Stimulated activated CD4-positive, alpha-beta T cell treated with anti-CD3 and anti-CD28 coated beads, TNF-alpha, amount 100 ng/mL, for 24 hours (primary cell): Measurements from ENCODE around the gene NELL1.

Source experiments
- DNase-seq, 3 experiments: peaks; one replicate each; pipeline ENCODE4 v3.0.0-alpha.2; 2020; ENCODE audit warnings: low read depth in 3 of 3

Gene NELL1

DNA sequence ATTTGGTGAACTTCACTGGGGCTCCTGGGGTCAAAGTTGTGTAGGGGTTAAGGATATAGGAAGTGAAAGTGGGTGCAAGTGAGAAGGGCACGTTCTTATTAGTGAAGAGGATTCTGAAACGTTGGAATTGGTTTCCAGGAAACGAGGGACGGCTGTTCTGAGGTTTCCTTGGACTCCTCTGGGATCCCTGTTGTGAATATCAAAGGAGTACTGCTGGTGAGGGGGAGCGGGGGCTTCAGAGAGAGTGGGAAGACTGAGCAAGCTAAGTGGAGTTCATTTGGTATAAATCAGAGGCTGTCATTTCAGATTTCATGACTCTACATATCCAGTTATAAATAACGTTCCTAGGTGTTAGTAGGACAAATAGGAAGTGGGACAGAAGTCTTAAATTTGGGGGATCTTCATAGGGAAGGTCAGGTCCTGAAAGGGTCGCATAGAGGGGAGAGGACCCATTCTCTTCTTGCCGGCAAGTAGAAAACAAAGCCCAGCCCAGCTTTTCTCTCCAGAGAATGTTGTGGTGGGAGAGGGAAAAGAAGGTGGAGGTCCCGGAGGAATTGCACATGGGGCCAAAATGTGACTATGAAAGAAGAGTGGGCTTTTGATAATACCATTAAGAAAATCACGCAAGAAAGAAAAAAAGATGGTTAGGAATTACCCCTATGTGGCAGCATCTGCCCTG lies 1.1 kb upstream of the NELL1 start:
- no peak for DNase-seq

DNA sequence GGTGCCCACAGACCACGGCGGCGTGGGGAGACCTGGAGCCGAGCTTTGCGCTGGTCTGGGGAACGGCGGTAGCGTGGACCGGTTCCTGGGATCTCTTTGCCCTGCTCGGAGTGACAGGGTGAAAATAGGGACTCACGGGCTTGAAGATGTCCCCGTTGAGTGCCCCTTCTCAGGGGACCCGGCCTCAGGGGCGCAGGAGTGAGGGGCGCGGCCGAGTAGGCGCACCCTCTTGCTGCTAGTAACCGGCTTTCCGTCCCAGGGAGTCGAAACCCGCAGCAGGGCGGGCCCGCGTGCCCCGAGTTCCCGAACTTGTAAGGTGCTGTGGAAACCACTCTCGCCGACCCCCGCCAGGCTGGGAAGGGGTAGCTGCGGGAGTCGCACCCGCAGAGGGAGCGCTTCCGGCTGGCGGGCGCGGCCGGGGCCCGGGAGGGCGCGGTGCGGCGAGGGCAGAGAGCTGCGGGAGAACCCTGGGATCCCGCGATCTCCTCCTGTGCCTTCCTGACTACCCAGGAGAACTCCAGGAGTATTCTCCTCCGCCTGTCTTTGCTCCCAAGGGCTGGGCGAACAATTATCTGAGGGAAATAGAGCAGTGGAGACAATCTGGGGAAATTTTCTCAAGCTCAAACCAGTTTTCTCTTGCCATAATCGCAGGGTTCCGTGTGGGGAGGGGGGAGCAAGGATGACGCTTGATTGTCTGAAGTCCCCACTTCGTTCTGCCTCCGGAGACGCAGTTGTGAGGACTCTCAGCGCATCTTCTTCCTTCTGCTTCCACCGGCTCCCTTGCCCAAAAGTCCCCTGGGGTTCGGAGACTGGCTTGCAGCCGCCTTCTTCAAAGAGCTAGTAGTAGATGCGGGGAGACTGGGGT lies 666 bp downstream of the NELL1 start:
- DNase-seq, result no peak

DNA sequence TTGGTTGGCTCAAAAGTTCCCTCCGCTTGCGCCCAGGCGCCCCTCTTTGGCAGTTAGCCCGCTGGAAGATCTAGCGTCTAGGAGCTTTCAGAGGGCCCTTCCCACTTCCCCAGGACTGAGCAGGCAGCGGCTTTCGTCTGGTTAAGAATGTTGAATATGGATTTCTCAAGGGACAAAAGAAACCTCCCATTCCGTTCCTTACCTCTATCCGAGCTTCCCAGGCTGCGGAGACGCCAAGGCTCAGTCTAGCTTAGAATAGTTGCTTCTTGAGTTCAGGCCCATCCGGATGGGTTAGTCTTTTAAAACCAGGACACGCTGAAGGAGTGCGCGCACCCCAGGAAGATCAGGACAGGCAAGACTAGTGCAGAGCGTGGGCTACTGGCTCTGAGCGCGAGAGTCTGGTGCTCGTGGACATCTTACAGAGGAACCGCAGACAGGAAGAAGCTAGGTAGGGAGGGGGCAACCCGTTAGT lies 1.6 kb downstream of the NELL1 start:
- DNase-seq, result no peak

DNA sequence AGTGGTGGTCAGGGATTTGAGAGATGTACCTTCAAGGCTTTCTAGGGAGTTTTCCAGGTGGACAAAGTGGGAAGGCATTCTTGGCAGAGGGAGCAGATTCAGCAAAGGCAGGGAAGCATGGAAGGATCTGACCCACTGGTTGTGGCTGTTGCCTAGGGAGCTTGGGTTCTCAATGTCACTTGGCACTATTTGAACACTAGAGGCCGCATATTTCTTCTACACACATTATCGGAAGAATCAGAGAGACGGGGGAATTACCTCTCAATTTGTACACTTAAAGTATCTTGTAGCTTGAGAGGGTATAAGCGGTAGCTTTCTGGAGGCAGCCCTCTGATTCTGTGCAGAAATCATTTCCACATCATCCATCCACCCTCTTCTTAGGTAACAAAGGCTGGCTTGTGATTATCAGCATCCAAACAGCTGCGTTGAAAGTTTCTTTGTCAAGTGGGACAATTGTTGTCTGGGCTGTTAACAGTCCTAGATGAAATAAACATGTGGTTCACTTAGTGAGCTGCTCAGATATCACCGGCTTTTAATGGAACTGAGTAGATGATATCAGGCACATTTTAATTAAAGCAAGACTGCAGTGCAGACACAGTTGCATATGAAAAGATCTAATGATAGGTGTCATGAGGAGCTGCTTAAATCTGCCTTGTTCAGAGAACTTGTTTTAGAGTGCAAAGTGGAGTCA lies 2.6 kb downstream of the NELL1 start:
- no peak for DNase-seq

DNA sequence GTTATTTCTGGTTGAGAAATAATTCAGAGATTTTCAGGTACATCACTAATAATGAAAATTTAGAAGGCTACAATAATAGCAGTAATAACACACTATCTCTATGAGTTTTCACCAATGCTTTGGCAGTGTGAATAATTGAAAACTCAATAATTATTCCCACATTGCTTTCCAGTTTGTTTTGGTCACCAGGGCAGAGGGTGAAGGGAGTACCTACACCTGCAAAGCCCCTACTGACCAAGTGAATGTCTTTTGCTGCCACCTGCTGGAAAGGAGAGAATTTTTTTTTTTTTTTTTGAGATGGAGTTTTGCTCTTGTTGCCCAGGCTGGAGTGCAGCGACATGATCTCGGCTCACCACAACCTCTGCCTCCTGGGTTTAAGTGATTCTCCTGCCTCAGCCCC lies 3.2 kb downstream of the NELL1 start:
- DNase-seq, result no peak

DNA sequence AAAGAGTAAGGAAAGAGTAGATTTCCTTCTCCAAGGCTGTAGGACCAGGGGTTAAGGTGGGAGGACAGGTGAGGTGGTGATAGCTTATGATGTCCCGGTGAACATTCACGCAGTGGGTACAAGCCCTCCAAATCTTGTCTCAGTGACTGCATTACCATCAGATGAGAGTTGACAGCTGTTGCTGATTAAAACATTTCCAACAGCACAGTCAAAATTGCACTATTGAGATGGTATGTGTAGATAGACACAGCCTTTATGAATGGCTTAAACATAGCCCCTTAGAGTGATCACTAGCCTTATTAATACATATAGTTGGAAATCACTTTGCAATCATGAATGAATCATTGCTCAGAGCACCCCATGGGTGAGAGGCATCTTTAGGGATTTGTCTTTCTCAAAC lies 7.3 kb downstream of the NELL1 start:
- no peak for DNase-seq

DNA sequence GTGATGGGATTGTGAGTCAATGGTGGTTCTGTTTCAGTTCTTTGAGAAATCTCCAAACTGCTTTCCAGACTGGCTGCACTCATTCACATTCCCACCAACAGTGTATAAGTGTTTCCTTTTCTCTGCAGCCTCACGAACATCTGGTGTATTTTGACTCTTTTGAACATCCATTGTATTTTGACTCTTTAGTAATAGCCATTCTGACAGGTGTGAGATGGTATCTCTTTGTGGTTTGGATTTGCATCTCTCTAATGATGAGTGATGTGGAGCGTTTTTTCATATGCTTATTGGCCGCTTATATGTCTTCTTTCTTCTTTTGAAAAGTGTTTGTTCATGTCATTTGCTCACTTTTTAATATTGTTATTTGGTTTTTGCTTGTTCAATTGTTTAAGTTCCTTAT lies 19.4 kb downstream of the NELL1 start:
- no peak for DNase-seq

DNA sequence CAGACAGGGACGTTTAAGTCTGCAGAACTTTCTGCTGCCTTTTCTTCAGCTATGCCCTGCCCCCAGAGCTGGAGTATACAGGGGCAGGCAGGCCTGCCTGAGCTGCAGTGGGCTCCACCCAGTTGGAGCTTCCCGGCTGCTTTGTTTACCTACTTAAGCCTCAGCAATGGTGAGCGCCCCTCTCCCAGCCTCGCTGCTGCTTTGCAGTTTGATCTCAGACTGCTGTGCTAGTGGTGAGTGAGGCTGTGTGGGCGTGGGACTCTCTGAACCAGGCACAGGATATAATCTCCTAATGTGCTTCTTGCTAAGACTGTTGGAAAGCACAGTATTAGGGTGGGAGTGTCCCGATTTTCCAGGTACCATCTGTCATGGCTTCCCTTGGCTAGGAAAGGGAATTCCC lies 38.5 kb downstream of the NELL1 start:
- no peak for DNase-seq

DNA sequence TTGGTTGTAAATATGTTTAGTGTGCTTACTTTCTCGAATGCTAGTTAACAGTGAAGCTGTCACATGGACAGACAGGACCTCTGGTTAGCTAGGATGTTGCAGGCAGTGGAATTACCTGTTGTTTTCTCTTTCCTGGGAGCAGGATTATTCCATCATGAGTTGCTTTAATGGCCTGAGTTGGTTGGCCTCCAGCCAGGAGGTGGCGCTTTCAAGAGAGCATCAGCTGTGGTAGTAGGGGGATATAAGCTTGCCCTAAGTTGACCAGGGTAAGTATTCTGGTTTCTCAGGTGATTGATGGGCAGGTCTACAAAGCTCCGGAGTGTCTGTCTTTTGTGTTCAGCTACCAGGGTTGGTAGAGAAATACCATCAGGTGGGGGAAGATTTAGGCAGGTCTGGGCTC lies 43.5 kb downstream of the NELL1 start:
- DNase-seq, result no peak

DNA sequence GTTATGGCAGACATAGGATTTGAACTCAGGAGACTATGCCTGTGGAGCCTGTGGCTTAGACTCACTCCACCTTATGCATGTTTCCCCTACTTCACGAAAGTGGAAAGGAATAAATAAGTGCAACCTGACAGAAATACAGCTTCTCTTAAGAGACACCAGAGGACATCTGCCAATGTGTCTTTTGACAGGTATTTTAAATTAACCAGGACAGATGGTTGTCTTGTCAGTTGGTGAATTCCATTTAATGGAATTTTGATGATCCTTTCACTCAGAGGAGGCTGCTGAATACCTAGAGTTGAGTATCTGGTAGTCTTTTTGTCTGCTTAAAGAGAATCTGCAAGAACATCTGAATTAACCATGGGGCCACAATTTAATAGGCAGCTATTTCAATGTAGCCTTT lies 46.1 kb downstream of the NELL1 start:
- DNase-seq, result no peak

DNA sequence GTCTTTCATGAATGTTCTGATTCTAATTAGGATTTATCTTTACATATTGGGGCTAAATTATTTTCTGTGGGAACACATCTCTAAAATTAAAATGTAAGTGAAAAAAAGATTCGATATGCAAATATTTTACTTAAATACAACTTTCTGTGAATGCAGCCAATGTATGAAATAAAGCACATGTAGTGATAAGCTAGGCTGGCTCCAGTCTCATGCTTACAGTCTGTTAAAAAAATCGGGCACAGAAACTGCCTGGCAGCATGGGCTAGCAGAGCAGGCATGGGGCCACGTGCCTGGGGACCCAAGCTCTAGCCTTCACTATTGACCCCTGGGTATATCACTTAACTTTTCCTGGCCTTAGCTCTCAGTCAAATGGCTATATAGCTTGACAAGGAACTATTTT lies 46.5 kb downstream of the NELL1 start:
- DNase-seq, result no peak

DNA sequence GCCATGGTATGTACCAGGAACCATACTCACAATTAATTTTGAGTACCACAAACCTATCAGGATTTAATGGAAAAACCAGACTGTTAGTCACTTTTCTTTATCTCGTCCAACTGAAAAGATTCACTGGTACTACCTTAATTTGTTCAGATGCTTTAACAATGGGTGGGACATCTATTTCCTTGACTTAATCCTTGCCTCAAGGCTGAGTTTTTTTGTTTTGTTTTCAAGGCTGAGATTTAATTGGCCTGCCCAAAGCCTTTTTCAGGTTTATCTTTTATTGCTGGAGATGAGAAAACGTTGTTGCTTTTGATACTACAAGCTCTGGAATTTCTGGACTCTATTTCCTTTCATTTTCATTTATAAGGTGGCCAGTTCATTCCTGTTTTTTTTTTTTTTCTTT lies 50.4 kb downstream of the NELL1 start:
- DNase-seq, result no peak

DNA sequence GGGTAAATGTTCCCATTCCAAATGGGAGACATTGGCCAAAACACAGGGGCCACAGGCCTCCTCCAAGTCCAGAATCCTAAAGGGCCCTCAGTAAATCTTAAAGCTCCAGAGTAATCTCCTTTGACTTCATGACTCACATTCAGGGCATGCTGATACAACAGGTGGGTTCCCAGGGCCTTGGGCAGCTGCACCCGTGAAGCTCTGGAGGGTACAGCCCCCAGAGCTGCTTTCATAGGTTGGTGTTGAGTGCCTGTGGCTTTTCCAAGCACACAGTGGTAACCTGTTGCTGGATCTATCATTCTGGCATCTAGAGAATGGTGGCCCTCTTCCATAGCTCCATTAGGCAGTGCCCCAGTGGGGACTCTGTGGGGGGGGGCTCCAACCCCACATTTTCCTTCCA lies 54.0 kb downstream of the NELL1 start:
- no peak for DNase-seq

DNA sequence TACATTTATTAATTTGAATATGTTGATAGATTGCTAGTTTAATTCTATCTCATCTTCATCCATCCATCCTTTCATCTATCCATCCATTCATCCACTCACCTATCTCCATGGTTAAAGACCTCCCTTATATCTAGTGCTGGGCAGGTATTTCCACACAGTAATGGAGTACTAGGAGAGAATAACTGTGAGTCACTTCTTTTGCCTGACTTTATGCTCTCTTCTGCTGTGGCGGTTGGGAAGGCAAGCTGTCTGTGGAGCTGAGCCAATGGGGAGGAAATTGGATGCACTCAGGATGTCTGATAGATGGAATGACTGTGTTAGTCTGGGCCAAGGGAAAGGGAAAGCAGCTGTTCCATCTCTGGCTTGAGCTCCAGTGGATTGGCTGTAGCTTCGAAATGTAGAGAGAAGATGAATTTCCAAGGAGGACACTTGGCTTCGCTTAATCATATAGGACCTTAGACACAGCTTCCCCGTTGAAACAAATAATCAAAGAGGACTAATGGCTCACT lies 60.3 kb downstream of the NELL1 start:
- no peak for DNase-seq

DNA sequence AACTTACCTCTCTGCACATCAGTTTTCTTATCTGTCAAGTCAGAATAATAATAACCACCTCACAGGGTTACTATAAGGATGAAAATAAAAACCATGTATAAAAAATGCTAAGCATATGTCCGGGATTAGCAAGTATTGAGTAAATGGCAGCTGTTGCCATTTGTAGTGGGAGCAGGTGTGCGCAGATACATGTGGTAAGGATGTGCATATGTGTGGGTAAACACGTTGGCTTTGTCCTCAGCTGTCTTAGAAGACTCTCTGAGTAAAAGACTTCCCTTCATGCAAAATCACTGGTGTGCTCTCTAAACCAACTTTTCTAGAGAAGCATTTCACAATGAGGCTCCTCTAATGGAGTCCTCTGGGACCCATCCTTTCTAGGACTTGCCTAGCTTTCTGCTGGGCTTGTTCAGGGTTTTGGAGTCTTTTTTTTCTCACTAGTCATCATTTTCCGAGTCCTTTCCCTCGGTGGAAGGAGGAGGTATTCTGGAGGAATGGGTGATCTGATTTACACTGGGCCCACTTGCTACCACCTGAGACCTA lies 62.4 kb downstream of the NELL1 start:
- DNase-seq, result no peak

DNA sequence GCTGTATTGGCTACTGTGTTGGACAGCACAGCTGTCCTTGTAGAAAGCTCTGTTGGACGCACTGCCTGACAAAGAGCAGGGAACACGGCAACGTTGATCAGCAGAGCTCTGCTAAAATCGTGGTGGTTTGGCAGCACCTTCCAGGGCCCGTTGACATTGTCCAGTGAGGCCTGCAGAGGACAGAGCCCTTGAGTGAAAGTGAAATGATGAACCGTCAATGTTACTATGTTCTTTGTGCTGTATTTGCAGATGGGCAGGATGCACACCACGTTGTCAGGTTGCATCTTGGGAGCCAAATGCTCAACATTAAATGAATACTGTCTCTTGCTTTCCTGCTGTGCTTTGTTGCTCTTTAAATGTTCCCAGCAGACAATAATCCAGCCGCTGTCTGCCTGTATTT lies 69.7 kb downstream of the NELL1 start:
- DNase-seq, result no peak

DNA sequence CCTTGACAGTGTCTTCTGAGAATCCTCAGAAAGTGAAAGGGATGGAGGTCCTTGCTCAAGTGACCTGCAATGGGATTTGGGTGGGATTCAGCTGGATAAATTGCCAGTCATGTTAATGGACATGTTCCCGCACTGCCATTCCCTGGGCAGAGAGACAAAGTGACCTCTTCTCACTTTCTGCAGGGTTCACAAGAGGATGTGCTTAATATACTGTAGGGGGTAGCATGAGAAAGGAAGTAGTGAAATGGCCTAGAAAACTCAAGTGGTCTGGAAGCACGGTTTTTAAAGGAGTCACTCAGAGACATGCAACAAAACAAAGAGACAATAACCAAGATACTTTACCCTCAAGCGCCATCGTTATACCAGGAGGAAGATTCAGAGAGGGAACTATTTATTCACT lies 70.2 kb downstream of the NELL1 start:
- no peak for DNase-seq

DNA sequence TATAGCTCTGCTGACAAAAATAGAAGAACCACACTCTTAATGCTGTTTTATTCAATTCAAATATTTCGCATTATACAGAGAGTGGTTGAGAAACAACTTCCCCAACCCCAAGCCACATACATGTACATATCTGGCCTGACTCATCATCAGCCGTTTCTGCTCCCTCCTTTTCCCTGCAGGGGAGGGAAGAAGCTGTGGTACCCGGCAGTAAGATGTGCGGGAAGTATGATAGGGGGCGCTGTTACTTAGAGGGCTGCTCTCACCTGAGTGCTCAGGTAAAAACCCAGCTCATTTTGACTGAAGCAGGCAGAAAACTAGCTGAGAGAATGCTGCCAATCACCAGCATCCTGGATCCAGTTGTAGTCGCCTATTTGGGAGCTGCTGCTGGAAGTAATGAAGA lies 85.5 kb downstream of the NELL1 start:
- no peak for DNase-seq

DNA sequence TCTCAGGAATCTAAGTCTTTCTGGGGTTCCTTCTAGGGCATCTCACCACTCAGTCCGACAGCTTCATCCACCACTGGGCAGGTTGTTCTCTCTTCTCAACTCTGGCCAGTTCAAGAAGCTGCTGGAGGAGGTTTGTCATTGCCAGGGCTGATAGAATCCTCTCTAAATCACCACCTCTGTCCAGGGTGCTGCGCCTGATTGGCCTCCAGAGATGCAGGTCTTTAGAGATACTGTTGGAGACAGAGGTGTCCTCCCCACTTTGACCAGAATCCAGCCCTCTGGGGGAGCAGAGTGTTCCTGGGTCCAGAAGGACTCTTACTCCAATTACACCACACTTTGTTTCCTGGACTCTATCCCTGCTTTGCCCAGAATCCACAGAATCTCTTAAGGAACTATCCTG lies 90.2 kb downstream of the NELL1 start:
- no peak for DNase-seq

DNA sequence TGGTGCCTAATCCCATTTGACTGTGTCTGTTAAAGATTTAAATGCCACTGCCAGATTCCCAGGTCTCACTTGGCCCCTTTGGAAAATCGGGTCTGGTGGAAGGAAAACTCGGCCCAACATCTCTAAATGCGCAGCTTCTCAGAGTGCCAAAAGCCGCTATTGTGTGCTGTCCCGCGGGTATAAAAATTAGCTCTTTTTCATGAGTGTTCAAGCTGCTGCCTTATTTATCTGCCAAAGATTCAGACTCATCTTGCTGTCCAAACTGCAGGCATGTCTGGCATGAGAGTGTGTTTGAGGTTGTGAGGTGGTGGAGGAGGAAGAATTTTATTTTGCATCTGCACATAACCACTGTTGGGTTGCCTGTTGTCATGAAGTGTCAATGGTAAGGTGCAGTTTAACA lies 91.4 kb downstream of the NELL1 start:
- no peak for DNase-seq

DNA sequence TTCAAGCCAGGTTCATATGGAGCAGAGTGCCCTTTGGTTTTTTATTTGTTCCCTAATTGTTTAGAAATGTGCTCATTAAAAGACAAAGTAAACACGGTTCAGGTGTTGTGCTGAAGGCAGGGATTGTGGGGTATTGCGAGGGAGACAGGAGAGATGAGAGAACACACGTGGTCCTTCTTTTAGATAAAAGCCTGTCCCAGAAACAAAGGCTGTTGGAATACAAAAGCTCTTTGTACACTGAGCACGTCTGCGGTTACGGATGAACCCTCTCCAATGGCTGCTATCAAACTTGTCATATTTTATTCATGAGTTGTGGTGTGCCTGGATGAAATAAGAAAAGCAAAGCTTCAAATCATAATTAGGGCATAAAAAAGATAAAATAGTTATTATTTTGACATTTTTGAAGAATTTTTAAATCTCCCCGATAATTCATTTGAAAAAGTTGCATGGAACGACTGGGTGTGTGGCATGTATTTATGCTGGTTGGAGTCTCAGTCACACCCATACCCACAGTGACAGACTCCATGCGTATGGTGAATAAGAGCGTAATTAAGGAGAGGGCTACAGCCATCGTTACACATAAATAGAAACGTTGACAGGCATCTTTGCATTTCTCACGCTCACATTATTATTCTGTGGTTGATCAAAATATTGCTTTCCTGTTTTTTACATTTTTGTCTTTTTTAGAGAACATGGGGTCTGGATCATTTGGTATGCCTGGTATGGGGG lies 92.9 kb downstream of the NELL1 start:
- DNase-seq, result no peak

DNA sequence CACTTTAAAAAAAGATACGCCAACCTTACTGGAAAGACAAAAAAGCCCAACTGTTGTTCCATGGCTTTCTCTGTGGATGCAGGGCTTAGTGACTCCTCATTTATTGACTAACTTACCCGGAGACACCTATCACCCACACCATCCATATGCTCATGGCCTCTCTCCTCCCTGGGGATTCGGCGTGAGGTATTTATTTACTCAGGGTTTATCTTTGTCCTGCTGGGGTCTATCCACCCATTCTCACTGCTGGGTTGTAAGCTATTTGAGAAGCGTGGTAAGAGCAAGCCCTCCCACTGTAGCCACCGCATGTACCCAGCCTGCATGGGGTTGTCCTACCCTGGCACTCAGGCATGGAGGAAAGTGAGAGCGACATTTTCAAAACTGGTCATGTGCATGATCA lies 93.6 kb downstream of the NELL1 start:
- no peak for DNase-seq
